ENCODE data around the gene PTDSS2. TPM values are rescaled to one million over a fixed set of nuclear protein-coding genes. Genes with fewer than 3 reads are reported as not detected.

Gene PTDSS2
- total and polyA plus RNA-seq, 2 of the 13 experiments (the other 11 are each of a cell fraction or from before 2014, with no cell fraction given) = 21.7 to 26.4 TPM

DNA sequence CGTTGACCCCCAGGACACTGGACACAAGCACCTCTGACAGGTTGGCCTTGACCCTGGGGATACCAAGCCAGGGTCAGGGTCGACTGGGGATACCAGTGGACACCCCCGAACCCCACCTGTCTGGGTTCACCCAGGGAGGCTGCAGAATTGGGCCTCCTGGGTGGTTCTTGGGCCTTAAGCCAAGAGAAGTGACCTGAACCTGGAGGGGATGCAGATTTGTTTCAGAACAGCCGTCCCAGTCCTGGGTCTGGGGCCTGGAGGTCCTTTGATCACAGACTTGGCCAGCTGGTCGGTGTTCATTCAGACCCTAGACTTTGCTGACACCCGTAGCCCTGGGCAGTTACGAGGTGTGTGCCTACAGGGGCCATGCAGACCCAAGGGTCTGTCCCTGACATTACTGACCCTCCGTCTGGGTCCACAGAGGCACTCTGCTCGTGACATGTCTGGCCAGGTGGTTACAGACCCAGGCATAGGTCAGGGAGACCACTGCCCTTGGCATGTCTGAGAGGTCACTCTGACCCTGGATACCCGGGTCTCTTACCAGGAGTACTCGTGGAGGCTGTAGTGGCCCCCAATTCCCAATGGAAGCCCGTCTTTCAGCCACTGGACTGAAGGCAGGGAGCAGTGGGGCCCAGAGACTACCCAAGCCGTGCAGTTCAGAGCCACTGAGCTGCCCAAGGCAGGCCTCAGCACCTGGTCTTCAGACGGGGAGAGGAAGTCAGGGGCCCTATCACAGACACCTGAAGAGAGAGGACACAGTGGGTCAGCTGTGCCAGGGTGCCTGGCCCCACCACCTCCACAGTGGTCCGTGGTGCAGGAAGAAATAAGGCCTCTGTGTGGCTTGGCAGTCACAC, 41.7 kb upstream of the PTDSS2 start:
- ChIA-PET POLR2A (interaction anchor here (0.9 to 3.8 kb wide), 2 partner anchors 16 to 40 kb away, joined by 3 to 31 read pairs; no protein-coding TSS in a partner anchor), CTCF (ENCODE audit: low intra/inter-chr PET ratio, low total read pairs) (no interaction called here)
- H3K4me3 ChIP-seq (replicated peaks in 1 of 3; ENCODE audit: insufficient read depth in 1 of 3, low read depth in 2 of 3, low read length in 3 of 3) = no peak overlapping the region
- H3K27ac ChIP-seq (ENCODE audit: extremely low read length, insufficient read depth, low read length) = peak overlapping the region; percentile 78
- H4K20me1 ChIP-seq (ENCODE audit: insufficient read depth, low read length) = no peaks in the 10 kb centered on the region
- DNase-seq (ENCODE audit: low spot score) (no peak), ATAC-seq (peak; percentile 1), FAIRE-seq (no peak)
- BruUV-seq (replicated peaks) = no TSS peak
- WGBS (ENCODE audit: low lambda C conversion rate) = 58% methylated on average over 6 of the region's 15 CpGs
- H3K27me3 ChIP-seq (ENCODE audit: control insufficient read depth in 1 of 2, insufficient read depth in 2 of 2, low read length in 2 of 2) = 0 out of 5 replicates have a peak, but pooled peaks cover 0 to 2% of the 10 kb centered on the region in 2 experiments
- H3K4me2 ChIP-seq (ENCODE audit: low read depth, low read length) = no peak overlapping the region
- intact Hi-C loops (cut with micrococcal nuclease; ENCODE audit: unreplicated experiment) (loop anchor here (5.0 kb wide), 1 partner anchor 39 kb away; no protein-coding TSS in a partner anchor), in situ Hi-C loops (cut with HindIII; ENCODE audit: extremely low pct_ligation_motif_present, low pct_unique_long_range_greater_than_20kb) (loop anchor here (5.0 kb wide), 1 partner anchor 34 kb away; the partner anchor contains the start of gene ANO9)
- H2AFZ ChIP-seq (ENCODE audit: low read length) = no peak overlapping the region
- peaks cover 3 to 10% of the 10 kb centered on the region in 2 experiments; a peak in 3 of 5 replicates for H3K36me3 ChIP-seq (replicated peaks in 1 of 2; ENCODE audit: control insufficient read depth in 1 of 2, insufficient read depth in 2 of 2, low read length in 2 of 2)
- H3K79me2 ChIP-seq (ENCODE audit: insufficient read depth, low read length) = no peaks in the 10 kb centered on the region
- H3K9ac ChIP-seq (ENCODE audit: insufficient read depth, low read depth, low read length) = no peak overlapping the region
- H3K9me3 ChIP-seq (ENCODE audit: low read length) = no peaks in the 10 kb centered on the region
- peaks cover 40% of the 10 kb centered on the region for H3K4me1 ChIP-seq (ENCODE audit: insufficient read depth, low read length)
- TF ChIP-seq ZNF749 (CRISPR knock-in tag; IDR thresholded peaks at IDR 0.05; ENCODE audit: borderline replicate concordance) (no peak), MXD4 (CRISPR knock-in tag; IDR thresholded peaks at IDR 0.05) (no peak), ZNF335 (CRISPR knock-in tag; IDR thresholded peaks at IDR 0.05) (no peak), NR2C2 (CRISPR knock-in tag; IDR thresholded peaks at IDR 0.05; ENCODE audit: borderline replicate concordance) (0 out of 2 replicates have a peak, but pooled peaks have one; percentile 22), HNRNPK (IDR thresholded peaks at IDR 0.05; ENCODE audit: low read depth, low read length, poor library complexity, severe bottlenecking) (no peak), NR2F6 (IDR thresholded peaks at IDR 0.05) (0 out of 2 replicates have a peak, but pooled peaks have one; percentile 25), NR2F6 (CRISPR knock-in tag; IDR thresholded peaks at IDR 0.05) (no peak), ZNF260 (CRISPR knock-in tag; IDR thresholded peaks at IDR 0.05; ENCODE audit: borderline replicate concordance, low read depth) (no peak), ATAD3A (CRISPR knock-in tag; IDR thresholded peaks at IDR 0.05) (no peak), MYC (CRISPR knock-in tag; IDR thresholded peaks at IDR 0.05; ENCODE audit: borderline replicate concordance) (no peak), ZNF124 (CRISPR knock-in tag; IDR thresholded peaks at IDR 0.05) (no peak), MEF2D (CRISPR knock-in tag; IDR thresholded peaks at IDR 0.05) (no peak), POLR2G (IDR thresholded peaks at IDR 0.05; ENCODE audit: low read depth, low read length) (peak; percentile 12; the same call in 1 of the 2 replicates), MAZ (IDR thresholded peaks at IDR 0.05; ENCODE audit: borderline replicate concordance, low read depth, low read length) (no peak), MAZ (CRISPR knock-in tag; IDR thresholded peaks at IDR 0.05; ENCODE audit: low read depth) (no peak)
- TF ChIP-seq, protein P1, sequence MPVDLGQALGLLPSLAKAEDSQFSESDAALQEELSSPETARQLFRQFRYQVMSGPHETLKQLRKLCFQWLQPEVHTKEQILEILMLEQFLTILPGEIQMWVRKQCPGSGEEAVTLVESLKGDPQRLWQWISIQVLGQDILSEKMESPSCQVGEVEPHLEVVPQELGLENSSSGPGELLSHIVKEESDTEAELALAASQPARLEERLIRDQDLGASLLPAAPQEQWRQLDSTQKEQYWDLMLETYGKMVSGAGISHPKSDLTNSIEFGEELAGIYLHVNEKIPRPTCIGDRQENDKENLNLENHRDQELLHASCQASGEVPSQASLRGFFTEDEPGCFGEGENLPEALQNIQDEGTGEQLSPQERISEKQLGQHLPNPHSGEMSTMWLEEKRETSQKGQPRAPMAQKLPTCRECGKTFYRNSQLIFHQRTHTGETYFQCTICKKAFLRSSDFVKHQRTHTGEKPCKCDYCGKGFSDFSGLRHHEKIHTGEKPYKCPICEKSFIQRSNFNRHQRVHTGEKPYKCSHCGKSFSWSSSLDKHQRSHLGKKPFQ (CRISPR knock-in tag; IDR thresholded peaks at IDR 0.05; ENCODE audit: insufficient replicate concordance) = no peak
- TF ChIP-seq, protein P2, sequence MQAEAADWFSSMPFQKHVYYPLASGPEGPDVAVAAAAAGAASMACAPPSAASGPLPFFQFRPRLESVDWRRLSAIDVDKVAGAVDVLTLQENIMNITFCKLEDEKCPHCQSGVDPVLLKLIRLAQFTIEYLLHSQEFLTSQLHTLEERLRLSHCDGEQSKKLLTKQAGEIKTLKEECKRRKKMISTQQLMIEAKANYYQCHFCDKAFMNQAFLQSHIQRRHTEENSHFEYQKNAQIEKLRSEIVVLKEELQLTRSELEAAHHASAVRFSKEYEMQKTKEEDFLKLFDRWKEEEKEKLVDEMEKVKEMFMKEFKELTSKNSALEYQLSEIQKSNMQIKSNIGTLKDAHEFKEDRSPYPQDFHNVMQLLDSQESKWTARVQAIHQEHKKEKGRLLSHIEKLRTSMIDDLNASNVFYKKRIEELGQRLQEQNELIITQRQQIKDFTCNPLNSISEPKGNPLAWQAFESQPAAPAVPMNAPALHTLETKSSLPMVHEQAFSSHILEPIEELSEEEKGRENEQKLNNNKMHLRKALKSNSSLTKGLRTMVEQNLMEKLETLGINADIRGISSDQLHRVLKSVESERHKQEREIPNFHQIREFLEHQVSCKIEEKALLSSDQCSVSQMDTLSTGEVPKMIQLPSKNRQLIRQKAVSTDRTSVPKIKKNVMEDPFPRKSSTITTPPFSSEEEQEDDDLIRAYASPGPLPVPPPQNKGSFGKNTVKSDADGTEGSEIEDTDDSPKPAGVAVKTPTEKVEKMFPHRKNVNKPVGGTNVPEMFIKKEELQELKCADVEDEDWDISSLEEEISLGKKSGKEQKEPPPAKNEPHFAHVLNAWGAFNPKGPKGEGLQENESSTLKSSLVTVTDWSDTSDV (CRISPR knock-in tag; IDR thresholded peaks at IDR 0.05) = no peak
- TF ChIP-seq, protein P3, sequence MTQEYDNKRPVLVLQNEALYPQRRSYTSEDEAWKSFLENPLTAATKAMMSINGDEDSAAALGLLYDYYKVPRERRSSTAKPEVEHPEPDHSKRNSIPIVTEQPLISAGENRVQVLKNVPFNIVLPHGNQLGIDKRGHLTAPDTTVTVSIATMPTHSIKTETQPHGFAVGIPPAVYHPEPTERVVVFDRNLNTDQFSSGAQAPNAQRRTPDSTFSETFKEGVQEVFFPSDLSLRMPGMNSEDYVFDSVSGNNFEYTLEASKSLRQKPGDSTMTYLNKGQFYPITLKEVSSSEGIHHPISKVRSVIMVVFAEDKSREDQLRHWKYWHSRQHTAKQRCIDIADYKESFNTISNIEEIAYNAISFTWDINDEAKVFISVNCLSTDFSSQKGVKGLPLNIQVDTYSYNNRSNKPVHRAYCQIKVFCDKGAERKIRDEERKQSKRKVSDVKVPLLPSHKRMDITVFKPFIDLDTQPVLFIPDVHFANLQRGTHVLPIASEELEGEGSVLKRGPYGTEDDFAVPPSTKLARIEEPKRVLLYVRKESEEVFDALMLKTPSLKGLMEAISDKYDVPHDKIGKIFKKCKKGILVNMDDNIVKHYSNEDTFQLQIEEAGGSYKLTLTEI (CRISPR knock-in tag; conservative IDR thresholded peaks at IDR 0.05) = no peak
